WTC11 (cell line): ENCODE data around the gene FPR1.

Source experiments
- CBFB ChIP-seq: sonication (generic); formaldehyde crosslinking; IDR thresholded peaks from 2 replicates; pipeline ENCODE4 v1.8.1; 2022; ENCODE audit warnings: mild to moderate bottlenecking, low read depth, missing genetic modification reagents
- CTCF ChIP-seq: fragments of 200-600 bp; IDR thresholded peaks from 2 replicates; pipeline ENCODE4 v1.8.0; 2022; ENCODE audit warnings: antibody characterized with exemption
- JUN ChIP-seq: sonication (generic); formaldehyde crosslinking; IDR thresholded peaks from 2 replicates; pipeline ENCODE4 v1.8.0; 2023; ENCODE audit warnings: mild to moderate bottlenecking, missing genetic modification reagents
- KAT7 ChIP-seq: sonication (generic); formaldehyde crosslinking; IDR thresholded peaks from 2 replicates; pipeline ENCODE4 v1.8.1; 2023; ENCODE audit warnings: missing genetic modification reagents, mild to moderate bottlenecking, borderline replicate concordance
- NR2C2 ChIP-seq: sonication (generic); formaldehyde crosslinking; IDR thresholded peaks from 2 replicates; pipeline ENCODE4 v1.8.0; 2022; ENCODE audit warnings: mild to moderate bottlenecking, missing genetic modification reagents
- SMAD4 ChIP-seq: sonication (generic); formaldehyde crosslinking; IDR thresholded peaks from 2 replicates; pipeline ENCODE4 v1.8.0; 2022; ENCODE audit warnings: mild to moderate bottlenecking, missing genetic modification reagents
- TEAD4 ChIP-seq: sonication (generic); formaldehyde crosslinking; IDR thresholded peaks from 2 replicates; pipeline ENCODE4 v1.8.0; 2022; ENCODE audit warnings: mild to moderate bottlenecking, missing genetic modification reagents
- TF ChIP-seq, protein P1 (sequence below): sonication (generic); formaldehyde crosslinking; conservative IDR thresholded peaks from 2 replicates; pipeline ENCODE4 v1.8.1; 2022; ENCODE audit warnings: mild to moderate bottlenecking, missing genetic modification reagents

GRCh38 chr19:51733742-51734522 is 17.7 kb downstream of the FPR1 start:
- TF ChIP-seq CTCF = no peak
- TF ChIP-seq JUN = no peak
- no peak for TF ChIP-seq TEAD4 (CRISPR knock-in tag)
- TF ChIP-seq, protein P1, sequence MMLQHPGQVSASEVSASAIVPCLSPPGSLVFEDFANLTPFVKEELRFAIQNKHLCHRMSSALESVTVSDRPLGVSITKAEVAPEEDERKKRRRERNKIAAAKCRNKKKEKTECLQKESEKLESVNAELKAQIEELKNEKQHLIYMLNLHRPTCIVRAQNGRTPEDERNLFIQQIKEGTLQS (CRISPR knock-in tag) = no peak
- no peak for TF ChIP-seq CBFB (CRISPR knock-in tag)
- TF ChIP-seq KAT7 (CRISPR knock-in tag) = no peak
- TF ChIP-seq NR2C2 (CRISPR knock-in tag) = no peak
- TF ChIP-seq SMAD4 (CRISPR knock-in tag) = no peak
